GM19452 (cell line): Measurements from ENCODE around the gene IL17D.
"Not testable (repeated sequence)": the region's sequence is repeated elsewhere in the genome, so short reads cannot be mapped to it uniquely, and the experiment has no call there.

Experiments used
- ATAC-seq: cut with Tn5 transposase; IDR thresholded peaks from one replicate; pipeline ENCODE4 v1.9.1; 2021; ENCODE audit not compliant: unreplicated experiment

IL17D gene

GRCh38 chr13:20717581-20718542 lies 14.4 kb downstream of the IL17D start:
- ATAC-seq = no peak

GRCh38 chr13:20718958-20719566 lies 15.6 kb downstream of the IL17D start:
- no peak for ATAC-seq

- no peak for ATAC-seq
Observed at GRCh38 chr13:20719783-20720182, 16.3 kb downstream of the IL17D start.

- ATAC-seq = no peak
Observed at GRCh38 chr13:20720499-20720898, 17.0 kb downstream of the IL17D start.

GRCh38 chr13:20721058-20721453 lies 17.6 kb downstream of the IL17D start:
- no peak for ATAC-seq

- ATAC-seq = no peak
Observed at GRCh38 chr13:20721454-20722357, 18.2 kb downstream of the IL17D start.

GRCh38 chr13:20727856-20728255 lies 24.4 kb downstream of the IL17D start:
- ATAC-seq = no peak

- ATAC-seq = no peak
Observed at GRCh38 chr13:20728579-20729311, 25.2 kb downstream of the IL17D start.

GRCh38 chr13:20729633-20730585 lies 26.4 kb downstream of the IL17D start:
- ATAC-seq = no peak

- no peak for ATAC-seq
Observed at GRCh38 chr13:20738616-20739015, 35.1 kb downstream of the IL17D start.

- no peak for ATAC-seq
Observed at GRCh38 chr13:20740021-20740420, 36.5 kb downstream of the IL17D start.

GRCh38 chr13:20743830-20744404 lies 40.4 kb downstream of the IL17D start:
- ATAC-seq = not testable (repeated sequence)

GRCh38 chr13:20749377-20749776 lies 45.9 kb downstream of the IL17D start:
- ATAC-seq = no peak

GRCh38 chr13:20754009-20754408 lies 50.5 kb downstream of the IL17D start:
- no peak for ATAC-seq

GRCh38 chr13:20760872-20761271 lies 57.4 kb downstream of the IL17D start:
- ATAC-seq = no peak

- no peak for ATAC-seq
Observed at GRCh38 chr13:20767309-20767943, 63.9 kb downstream of the IL17D start.

- no peak for ATAC-seq
Observed at GRCh38 chr13:20769091-20769490, 65.6 kb downstream of the IL17D start.

GRCh38 chr13:20769834-20770233 lies 66.3 kb downstream of the IL17D start:
- ATAC-seq = no peak
